Measurements from ENCODE around the gene KIF13A. TPM values are rescaled to one million over a fixed set of nuclear protein-coding genes. Genes with fewer than 3 reads are reported as not detected.
"Not testable (repeated sequence)": the region's sequence is repeated elsewhere in the genome, so short reads cannot be mapped to it uniquely, and the experiment has no call there.

KIF13A gene
- total RNA-seq, 1 experiment from 2014 or later = 24.1 TPM

GRCh38 chr6:17914651-17915050 lies 72.8 kb downstream of the KIF13A start:
- Mint-ChIP-seq H3K4me1 (ENCODE audit: insufficient read depth, unreplicated experiment) (no peaks in the 10 kb centered on the region), H3K27ac (ENCODE audit: low read depth, unreplicated experiment) (no peak overlapping the region), H3K9me3 (ENCODE audit: unreplicated experiment) (no peaks in the 10 kb centered on the region), H3K27me3 (ENCODE audit: insufficient read depth, unreplicated experiment) (no peaks in the 10 kb centered on the region), H3K36me3 (ENCODE audit: insufficient read depth, unreplicated experiment) (no peaks in the 10 kb centered on the region), H3K4me3 (ENCODE audit: unreplicated experiment) (no peak overlapping the region)
- CTCF ChIA-PET = no interaction called here
- DNase-seq (ENCODE audit: unreplicated experiment) = no peak
- no peak for TF ChIP-seq CTCF (IDR thresholded peaks at IDR 0.05; ENCODE audit: unreplicated experiment)
- intact Hi-C loops (cut with micrococcal nuclease) = no loop called here
- POLR2A ChIA-PET = interaction anchor here (1.2 kb wide), 2 partner anchors 176 to 207 kb away, joined by 3 to 5 read pairs; partner anchors contain the start of gene NUP153
- no TSS peak for BruUV-seq (replicated peaks)

- H3K9me3 Mint-ChIP-seq (ENCODE audit: unreplicated experiment) = no peaks in the 10 kb centered on the region
- H3K36me3 Mint-ChIP-seq (ENCODE audit: insufficient read depth, unreplicated experiment) = no peaks in the 10 kb centered on the region
- H3K4me3 Mint-ChIP-seq (ENCODE audit: unreplicated experiment) = no peak overlapping the region
- DNase-seq (ENCODE audit: unreplicated experiment) = no peak
- H3K27me3 Mint-ChIP-seq (ENCODE audit: insufficient read depth, unreplicated experiment) = no peaks in the 10 kb centered on the region
- ChIA-PET POLR2A (interaction anchor here (0.9 kb wide), 1 partner anchor 12 kb away, joined by 5 read pairs; no protein-coding TSS in a partner anchor), CTCF (interaction anchor here (0.7 to 1.2 kb wide), 3 partner anchors 11 to 482 kb away, joined by 3 to 4 read pairs (median 4); no protein-coding TSS in a partner anchor)
- H3K27ac Mint-ChIP-seq (ENCODE audit: low read depth, unreplicated experiment) = no peak overlapping the region
- intact Hi-C loops (cut with micrococcal nuclease) = no loop called here
- peaks cover 14% of the 10 kb centered on the region for H3K4me1 Mint-ChIP-seq (ENCODE audit: insufficient read depth, unreplicated experiment)
- BruUV-seq (replicated peaks) = no TSS peak
- TF ChIP-seq CTCF (IDR thresholded peaks at IDR 0.05; ENCODE audit: unreplicated experiment) = no peak
Measured at GRCh38 chr6:17912521-17912920, 74.9 kb downstream of the KIF13A start.

GRCh38 chr6:17911656-17912055 lies 75.8 kb downstream of the KIF13A start:
- H3K4me1 Mint-ChIP-seq (ENCODE audit: insufficient read depth, unreplicated experiment) = peaks cover 22% of the 10 kb centered on the region
- POLR2A ChIA-PET = interaction anchor here (0.8 to 1.1 kb wide), 2 partner anchors 10 to 47 kb away, joined by 3 to 4 read pairs; no protein-coding TSS in a partner anchor
- H3K27ac Mint-ChIP-seq (ENCODE audit: low read depth, unreplicated experiment) = not testable (repeated sequence)

GRCh38 chr6:17910189-17910588 lies 77.2 kb downstream of the KIF13A start:
- Mint-ChIP-seq H3K4me3 (ENCODE audit: unreplicated experiment) (no peak overlapping the region), H3K27ac (ENCODE audit: low read depth, unreplicated experiment) (no peak overlapping the region)
- intact Hi-C loops (cut with micrococcal nuclease) = no loop called here

More at GRCh38 chr6:17911656-17912055, 75.8 kb downstream of the KIF13A start:
- H3K36me3 Mint-ChIP-seq (ENCODE audit: insufficient read depth, unreplicated experiment); intact Hi-C loops (cut with micrococcal nuclease); H3K27me3 Mint-ChIP-seq (ENCODE audit: insufficient read depth, unreplicated experiment); DNase-seq (ENCODE audit: unreplicated experiment); BruUV-seq (replicated peaks); H3K9me3 Mint-ChIP-seq (ENCODE audit: unreplicated experiment); H3K4me3 Mint-ChIP-seq (ENCODE audit: unreplicated experiment): not testable (repeated sequence)
- CTCF ChIA-PET = interaction anchor here (0.6 kb wide), 2 partner anchors 14 to 270 kb away, joined by 3 read pairs; no protein-coding TSS in a partner anchor

More at GRCh38 chr6:17910189-17910588, 77.2 kb downstream of the KIF13A start:
- ChIA-PET POLR2A (interaction anchor here (0.7 to 1.2 kb wide), 5 partner anchors 13 to 359 kb away, joined by 3 to 6 read pairs (median 3); no protein-coding TSS in a partner anchor), CTCF (no interaction called here)
- Mint-ChIP-seq H3K27me3 (ENCODE audit: insufficient read depth, unreplicated experiment) (no peaks in the 10 kb centered on the region), H3K4me1 (ENCODE audit: insufficient read depth, unreplicated experiment) (peaks cover 34% of the 10 kb centered on the region), H3K9me3 (ENCODE audit: unreplicated experiment) (no peaks in the 10 kb centered on the region), H3K36me3 (ENCODE audit: insufficient read depth, unreplicated experiment) (no peaks in the 10 kb centered on the region)
- DNase-seq (ENCODE audit: unreplicated experiment) = no peak
- TF ChIP-seq CTCF (IDR thresholded peaks at IDR 0.05; ENCODE audit: unreplicated experiment) = no peak
- BruUV-seq (replicated peaks) = no TSS peak
